ENCODE measurements around the gene SEPTIN2. TPM values are rescaled to one million over a fixed set of nuclear protein-coding genes. Genes with fewer than 3 reads are reported as not detected.
A peak's percentile ranks its signal among the peaks of the same experiment; 100 is the strongest.

Gene SEPTIN2
- total RNA-seq, 1 experiment from 2014 or later, result 661 TPM

GRCh38 chr2:241340631-241341163 lies 25.0 kb downstream of the SEPTIN2 start:
- H3K9me3 ChIP-seq (replicated peaks), result no peaks in the 10 kb centered on the region
- no peaks in the 10 kb centered on the region for H3K4me1 ChIP-seq
- no peaks in the 10 kb centered on the region for H3K27me3 ChIP-seq
- no peak overlapping the region for H3K4me3 ChIP-seq
- no peak for DNase-seq
- peaks cover 90% of the 10 kb centered on the region for H3K36me3 ChIP-seq
- H3K27ac ChIP-seq, result no peak overlapping the region

GRCh38 chr2:241344925-241345651 lies 29.4 kb downstream of the SEPTIN2 start:
- Histone ChIP-seq H3K4me1 (no peaks in the 10 kb centered on the region), H3K4me3 (no peak overlapping the region), H3K36me3 (peaks cover 97% of the 10 kb centered on the region), H3K27ac (no peak overlapping the region), H3K9me3 (replicated peaks) (no peaks in the 10 kb centered on the region), H3K27me3 (no peaks in the 10 kb centered on the region)
- no peak for DNase-seq

- H3K36me3 ChIP-seq, result peaks cover 82% of the 10 kb centered on the region
- no peaks in the 10 kb centered on the region for H3K9me3 ChIP-seq (replicated peaks)
- H3K27ac ChIP-seq, result no peak overlapping the region
- DNase-seq, result no peak
- H3K27me3 ChIP-seq, result no peaks in the 10 kb centered on the region
- no peaks in the 10 kb centered on the region for H3K4me1 ChIP-seq
- no peak overlapping the region for H3K4me3 ChIP-seq
Observed at GRCh38 chr2:241349941-241350340, 34.2 kb downstream of the SEPTIN2 start.

GRCh38 chr2:241350530-241350877 lies 34.8 kb downstream of the SEPTIN2 start:
- Histone ChIP-seq H3K4me3 (no peak overlapping the region), H3K36me3 (peaks cover 79% of the 10 kb centered on the region), H3K27me3 (no peaks in the 10 kb centered on the region), H3K27ac (no peak overlapping the region), H3K4me1 (no peaks in the 10 kb centered on the region), H3K9me3 (replicated peaks) (no peaks in the 10 kb centered on the region)
- no peak for DNase-seq

- Histone ChIP-seq H3K27me3 (no peaks in the 10 kb centered on the region), H3K36me3 (peaks cover 74% of the 10 kb centered on the region), H3K9me3 (replicated peaks) (no peaks in the 10 kb centered on the region), H3K4me1 (no peaks in the 10 kb centered on the region), H3K4me3 (no peak overlapping the region), H3K27ac (no peak overlapping the region)
- no peak for DNase-seq
Observed at GRCh38 chr2:241350878-241351639, 35.3 kb downstream of the SEPTIN2 start.

- no peaks in the 10 kb centered on the region for H3K9me3 ChIP-seq (replicated peaks)
- no peaks in the 10 kb centered on the region for H3K27me3 ChIP-seq
- H3K27ac ChIP-seq, result no peak overlapping the region
- no peaks in the 10 kb centered on the region for H3K4me1 ChIP-seq
- peaks cover 68% of the 10 kb centered on the region for H3K36me3 ChIP-seq
- H3K4me3 ChIP-seq, result no peak overlapping the region
- no peak for DNase-seq
Observed at GRCh38 chr2:241351640-241352031, 35.9 kb downstream of the SEPTIN2 start.

GRCh38 chr2:241352227-241352626 lies 36.5 kb downstream of the SEPTIN2 start:
- H3K4me3 ChIP-seq, result no peak overlapping the region
- H3K4me1 ChIP-seq, result peaks cover 2% of the 10 kb centered on the region
- no peak overlapping the region for H3K27ac ChIP-seq
- H3K9me3 ChIP-seq (replicated peaks), result no peaks in the 10 kb centered on the region
- DNase-seq, result no peak
- H3K27me3 ChIP-seq, result no peaks in the 10 kb centered on the region
- H3K36me3 ChIP-seq, result peaks cover 62% of the 10 kb centered on the region

- H3K27ac ChIP-seq, result no peak overlapping the region
- no peaks in the 10 kb centered on the region for H3K9me3 ChIP-seq (replicated peaks)
- H3K4me3 ChIP-seq, result no peak overlapping the region
- DNase-seq, result peak; percentile 50 to 51
- H3K4me1 ChIP-seq, result peaks cover 8% of the 10 kb centered on the region
- H3K27me3 ChIP-seq, result no peaks in the 10 kb centered on the region
- H3K36me3 ChIP-seq, result peaks cover 36% of the 10 kb centered on the region
Observed at GRCh38 chr2:241354668-241355658, 39.2 kb downstream of the SEPTIN2 start.

- H3K36me3 ChIP-seq, result peaks cover 23% of the 10 kb centered on the region
- H3K9me3 ChIP-seq (replicated peaks), result no peaks in the 10 kb centered on the region
- peak; percentile 99 to 100 for DNase-seq
- H3K4me3 ChIP-seq, result peak within 1 kb of the TSS; percentile 82
- H3K27ac ChIP-seq, result peak within 1 kb of the TSS; percentile 46
- no peaks in the 10 kb centered on the region for H3K27me3 ChIP-seq
- H3K4me1 ChIP-seq, result peaks cover 8% of the 10 kb centered on the region
Observed at GRCh38 chr2:241355983-241356870, 40.5 kb downstream of the SEPTIN2 start, which contains the start of gene FARP2. Gene FARP2 (plus strand): TSS chr2:241356285. CDS start chr2:241373108, 16,823 bp downstream.

- DNase-seq, result peak in 1 of 2 experiments; percentile 39
- Histone ChIP-seq H3K36me3 (peaks cover 17% of the 10 kb centered on the region), H3K27ac (peak overlapping the region; percentile 46)
Observed at GRCh38 chr2:241356871-241357260, 41.1 kb downstream of the SEPTIN2 start.

GRCh38 chr2:241357531-241357930 lies 41.8 kb downstream of the SEPTIN2 start:
- no peaks in the 10 kb centered on the region for H3K27me3 ChIP-seq
- no peaks in the 10 kb centered on the region for H3K9me3 ChIP-seq (replicated peaks)
- H3K36me3 ChIP-seq, result peaks cover 10% of the 10 kb centered on the region
- no peak for DNase-seq
- peaks cover 8% of the 10 kb centered on the region for H3K4me1 ChIP-seq
- H3K4me3 ChIP-seq, result peak overlapping the region; percentile 82
- no peak overlapping the region for H3K27ac ChIP-seq

More at GRCh38 chr2:241356871-241357260, 41.1 kb downstream of the SEPTIN2 start:
- H3K4me3 ChIP-seq, result peak overlapping the region; percentile 82
- peaks cover 8% of the 10 kb centered on the region for H3K4me1 ChIP-seq
- no peaks in the 10 kb centered on the region for H3K9me3 ChIP-seq (replicated peaks)
- H3K27me3 ChIP-seq, result no peaks in the 10 kb centered on the region

GRCh38 chr2:241358470-241358869 lies 42.7 kb downstream of the SEPTIN2 start:
- Histone ChIP-seq H3K4me1 (peaks cover 8% of the 10 kb centered on the region), H3K4me3 (no peak overlapping the region), H3K9me3 (replicated peaks) (no peaks in the 10 kb centered on the region), H3K27me3 (no peaks in the 10 kb centered on the region), H3K27ac (no peak overlapping the region), H3K36me3 (peaks cover 9% of the 10 kb centered on the region)
- no peak for DNase-seq

- H3K36me3 ChIP-seq, result peaks cover 11% of the 10 kb centered on the region
- H3K4me3 ChIP-seq, result no peak overlapping the region
- H3K27ac ChIP-seq, result no peak overlapping the region
- DNase-seq, result no peak
- no peaks in the 10 kb centered on the region for H3K9me3 ChIP-seq (replicated peaks)
- H3K4me1 ChIP-seq, result peaks cover 8% of the 10 kb centered on the region
- H3K27me3 ChIP-seq, result no peaks in the 10 kb centered on the region
Observed at GRCh38 chr2:241359481-241360045, 43.8 kb downstream of the SEPTIN2 start.

All from SJCRH30 (cell line).